H1 (cell line): Measurements from ENCODE around the gene GCH1. TPM values are rescaled to one million over a fixed set of nuclear protein-coding genes. Genes with fewer than 3 reads are reported as not detected.

Experiments used
- POLR2A ChIP-seq, 2 experiments: IDR thresholded peaks; 1 replicate in 1 of 2; 2 replicates in 1 of 2; pipeline ENCODE4 v1.6.1; 2011; ENCODE audit warnings: low read depth in 2 of 2, low read length in 2 of 2, mild to moderate bottlenecking in 2 of 2; ENCODE audit errors: control extremely low read depth in 1 of 2
- RNF2 ChIP-seq: fragments of 200-900, 300-1000 bp; sonication (generic); IDR thresholded peaks from 2 replicates; pipeline ENCODE4 v1.7.1; 2016; ENCODE audit warnings: borderline replicate concordance, low read depth, mild to moderate bottlenecking, antibody characterized with exemption, low read length; ENCODE audit not compliant: poor library complexity, severe bottlenecking; ENCODE audit errors: missing control alignments
- TCF12 ChIP-seq: IDR thresholded peaks from 2 replicates; pipeline ENCODE4 v1.6.1; 2011; ENCODE audit warnings: low read depth, mild to moderate bottlenecking, low read length
- polyA plus RNA-seq, 7 experiments: library from polyadenylated mRNA; depleted of rRNA in 3 of 7; stranded (reverse) in 5 of 7; unstranded in 2 of 7; fragments of >200 nt in 5 of 7; fragments of 200-250 nt in 2 of 7; gene quantifications; 1 replicate in 5 of 7; 2 replicates in 1 of 7; 4 replicates in 1 of 7; pipeline versions ENCODE4 v1.2.1 to v1.2.3, GENCODE V29; 2011 to 2013; ENCODE audit warnings: missing spikeins in 2 of 7, mixed read lengths in 2 of 7
- total RNA-seq: library from RNA; stranded (reverse); fragmentation: NEBNext Ultra II Directional; extraction: Animal tissue kit (Norgen Biotek cat#: 25700); gene quantifications from 2 replicates; pipeline ENCODE4 v1.2.1, GENCODE V29; 2021
- TF ChIP-seq, protein P1 (sequence below): IDR thresholded peaks from 2 replicates; pipeline ENCODE4 v1.6.1; 2012; ENCODE audit warnings: inconsistent platforms
- TF ChIP-seq, protein P2 (sequence below): IDR thresholded peaks from 2 replicates; pipeline ENCODE4 v1.6.1; 2011; ENCODE audit warnings: low read depth, mild to moderate bottlenecking, low read length; ENCODE audit not compliant: insufficient read depth

GCH1 gene
- total and polyA plus RNA-seq, 2 of the 8 experiments (the other 6 are each of a cell fraction or from before 2014, with no cell fraction given), result 7.3 to 7.9 TPM

DNA sequence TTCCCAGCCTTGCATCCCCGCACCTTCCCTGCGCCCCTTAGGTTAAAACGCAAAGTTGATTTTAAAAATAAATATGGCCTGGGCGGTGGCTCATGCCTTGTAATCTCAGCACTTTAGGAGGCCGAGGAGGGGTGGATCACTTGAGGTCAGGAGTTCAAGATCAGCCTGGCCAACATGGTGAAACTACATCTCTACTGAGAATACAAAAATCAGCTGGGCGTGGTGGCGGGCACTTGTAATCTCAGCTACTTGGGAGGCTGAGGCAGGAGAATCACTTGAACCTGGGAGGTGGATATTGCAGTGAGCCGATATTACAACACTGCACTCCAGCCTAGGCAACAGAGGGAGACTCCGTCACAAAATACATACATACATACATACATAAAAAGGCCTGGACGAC is 96.0 kb downstream of the GCH1 start (continued):
- TF ChIP-seq, protein P1, sequence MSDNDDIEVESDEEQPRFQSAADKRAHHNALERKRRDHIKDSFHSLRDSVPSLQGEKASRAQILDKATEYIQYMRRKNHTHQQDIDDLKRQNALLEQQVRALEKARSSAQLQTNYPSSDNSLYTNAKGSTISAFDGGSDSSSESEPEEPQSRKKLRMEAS, result no peak
- no peak for TF ChIP-seq POLR2A (IDR thresholded peaks at IDR 0.05; ENCODE audit: control extremely low read depth in 1 of 2, low read depth in 2 of 2, low read length in 2 of 2)
- TF ChIP-seq TCF12, result no peak
- TF ChIP-seq, protein P2, sequence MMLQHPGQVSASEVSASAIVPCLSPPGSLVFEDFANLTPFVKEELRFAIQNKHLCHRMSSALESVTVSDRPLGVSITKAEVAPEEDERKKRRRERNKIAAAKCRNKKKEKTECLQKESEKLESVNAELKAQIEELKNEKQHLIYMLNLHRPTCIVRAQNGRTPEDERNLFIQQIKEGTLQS, result no peak
- no peak for TF ChIP-seq RNF2
